GM21390 (cell line): Measurements from ENCODE around the gene TNNI3K.

Experiments used
- ATAC-seq: cut with Tn5 transposase; IDR thresholded peaks from one replicate; pipeline ENCODE4 v1.9.1; 2021; ENCODE audit not compliant: unreplicated experiment

The TNNI3K gene

DNA sequence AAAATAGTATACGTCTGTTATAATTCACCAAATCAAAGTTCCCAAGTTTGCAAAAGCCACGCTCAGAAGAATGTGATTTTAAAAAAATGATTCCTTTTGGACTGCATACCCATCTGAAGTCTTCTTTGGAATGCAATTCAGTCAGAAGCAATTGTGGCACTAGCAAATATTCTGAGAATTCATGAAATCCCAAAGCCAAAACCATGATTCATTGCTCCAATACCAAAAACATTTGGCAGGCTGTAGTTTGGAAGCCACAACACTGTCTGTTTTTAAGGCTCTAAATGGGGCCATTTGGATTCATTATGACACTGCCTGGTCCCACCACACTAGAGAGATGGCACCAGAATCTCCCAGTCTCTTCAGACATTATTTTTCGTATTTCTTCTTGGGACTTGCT lies 299.1 kb downstream of the TNNI3K start:
- ATAC-seq, result no peak

DNA sequence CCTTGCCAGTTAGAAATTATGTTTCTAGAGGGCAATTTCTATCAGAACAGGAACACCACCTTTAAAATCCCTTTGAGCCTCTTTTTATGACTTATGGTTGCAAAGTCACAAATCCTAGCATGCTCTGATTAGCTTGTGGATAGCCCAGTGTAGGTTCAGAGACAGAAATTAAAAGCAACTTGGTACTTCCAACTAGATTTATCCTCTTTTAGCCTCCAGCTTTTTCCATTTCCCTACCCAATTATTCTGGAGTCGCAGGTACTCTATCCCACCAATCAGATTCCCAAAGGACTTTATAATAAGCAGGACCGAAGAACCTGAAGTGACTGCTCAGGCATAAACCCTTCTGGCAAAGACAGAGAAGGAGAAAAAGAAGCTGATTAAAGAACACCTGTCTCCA lies 310.6 kb downstream of the TNNI3K start:
- ATAC-seq, result no peak

DNA sequence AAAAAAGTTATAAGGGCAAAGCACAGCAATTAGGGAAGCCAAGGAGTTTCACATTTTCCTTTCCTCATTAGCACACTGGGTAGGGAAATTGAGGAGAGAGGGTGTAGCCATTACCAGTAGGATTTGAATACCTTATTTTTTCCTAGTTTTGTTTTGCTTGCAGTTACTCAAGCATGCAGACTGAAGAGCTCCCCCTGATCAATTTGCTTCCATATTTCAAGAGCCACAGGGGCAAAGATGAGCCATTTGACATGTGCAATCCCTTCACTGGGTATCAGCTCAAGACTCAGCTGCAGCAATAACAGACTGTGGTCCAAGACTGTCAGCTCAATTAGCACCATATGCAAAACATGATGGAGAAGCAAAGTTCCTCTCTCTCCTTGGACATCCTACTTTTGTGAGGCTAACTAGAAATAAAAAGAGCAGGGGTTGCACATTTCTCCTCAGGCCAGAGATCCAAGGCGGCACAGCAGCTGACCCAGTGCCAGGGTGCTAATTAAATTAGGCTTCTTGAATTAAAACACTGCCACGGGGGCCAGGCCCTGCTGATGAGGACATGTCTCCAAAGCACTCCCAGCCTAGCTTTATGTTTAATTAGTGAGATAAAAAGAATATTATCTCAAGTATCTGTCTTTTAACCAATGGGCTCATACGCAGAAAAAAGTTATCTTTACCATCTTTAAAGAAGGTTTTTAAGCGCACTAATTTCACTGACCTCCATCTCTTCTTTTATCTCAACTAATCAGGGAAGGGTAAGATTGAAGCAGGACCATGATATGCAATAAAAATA lies 314.0 kb downstream of the TNNI3K start:
- no peak for ATAC-seq

DNA sequence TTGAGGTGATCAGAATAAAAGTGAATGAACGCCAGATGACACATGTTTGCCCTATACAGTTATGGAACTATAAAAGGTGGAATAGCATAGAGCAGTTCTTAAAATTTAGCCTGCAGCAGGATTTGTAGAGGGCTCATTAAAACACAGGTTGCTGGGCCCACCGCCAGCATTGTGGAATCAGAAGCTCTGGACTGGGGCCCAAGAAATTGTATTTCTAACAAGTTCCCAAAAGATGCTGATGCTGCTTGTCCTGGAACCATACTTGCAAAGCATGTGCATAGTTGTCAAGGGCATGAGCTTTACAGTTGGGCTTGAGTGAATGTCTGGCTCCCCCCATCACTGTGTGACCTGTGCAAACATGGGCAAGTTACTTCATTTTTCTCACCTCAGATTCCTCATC lies 314.7 kb downstream of the TNNI3K start:
- no peak for ATAC-seq

DNA sequence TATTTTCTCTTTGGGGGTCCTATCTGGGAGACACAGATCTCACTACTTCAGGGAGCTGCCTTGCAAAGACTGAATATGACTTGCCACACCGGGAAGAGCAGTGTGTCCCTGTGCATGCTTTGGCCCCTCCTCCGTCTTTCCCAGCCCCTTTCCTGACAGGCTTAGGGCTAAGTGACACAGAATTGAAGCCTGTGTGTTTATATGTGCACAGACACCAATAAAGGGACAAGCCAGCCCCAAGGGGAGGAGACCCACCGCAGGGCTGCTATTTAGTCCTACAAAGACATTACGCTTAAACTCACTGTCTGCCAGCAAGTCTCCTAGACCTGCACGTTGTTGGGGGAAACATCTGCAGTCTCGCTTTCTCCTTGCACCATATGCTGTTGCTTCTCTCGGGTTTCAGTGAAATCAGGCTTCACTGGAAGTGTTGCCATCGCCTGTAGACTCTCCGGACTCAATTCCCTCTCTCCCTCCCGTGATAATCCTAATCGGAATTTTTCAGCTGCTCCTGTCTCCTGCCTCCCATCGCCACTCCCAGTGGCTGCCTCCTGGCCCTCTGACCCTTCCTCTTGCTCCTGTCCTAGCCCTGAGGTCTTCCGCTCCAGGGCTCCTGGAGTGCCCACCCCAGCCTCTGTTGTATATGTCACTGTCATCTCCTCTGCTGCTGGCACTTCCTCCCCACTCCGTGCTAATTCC lies 335.8 kb downstream of the TNNI3K start:
- ATAC-seq, result no peak

DNA sequence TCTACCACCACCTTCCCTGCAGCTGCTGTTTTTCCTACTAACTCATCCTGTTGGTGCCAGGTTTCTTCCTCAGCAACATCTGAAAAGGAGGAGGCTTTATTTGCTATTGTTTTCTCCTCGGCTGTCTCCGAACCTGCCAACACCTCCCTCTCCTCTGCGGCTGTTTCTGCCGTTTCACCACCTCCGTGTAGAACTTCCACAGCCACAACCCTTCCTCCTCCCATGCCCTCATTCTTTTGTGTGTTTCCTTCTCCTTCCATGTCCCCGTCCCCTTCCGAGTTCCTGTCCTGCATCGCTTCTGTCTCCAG lies 336.3 kb downstream of the TNNI3K start:
- no peak for ATAC-seq

DNA sequence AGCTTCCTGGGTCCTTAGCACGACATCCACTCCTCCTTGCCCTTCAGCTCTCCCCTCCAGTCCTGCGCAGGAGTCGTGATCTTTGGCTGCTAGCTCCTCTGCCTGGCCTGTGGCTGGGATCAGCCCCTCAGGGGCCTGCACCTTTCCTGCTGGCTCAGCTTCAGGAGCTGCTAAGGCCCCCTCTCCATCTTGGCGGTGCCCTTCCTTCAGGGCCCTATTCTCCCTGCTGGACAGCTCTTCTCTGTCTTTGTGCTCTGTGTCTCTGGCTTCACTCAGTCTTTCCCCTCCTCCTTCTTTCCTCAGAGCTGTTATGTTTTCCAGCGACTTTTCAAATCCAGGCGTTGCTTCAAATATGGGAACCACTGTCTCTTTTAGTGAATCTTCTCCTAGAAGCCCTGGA lies 336.7 kb downstream of the TNNI3K start:
- no peak for ATAC-seq

DNA sequence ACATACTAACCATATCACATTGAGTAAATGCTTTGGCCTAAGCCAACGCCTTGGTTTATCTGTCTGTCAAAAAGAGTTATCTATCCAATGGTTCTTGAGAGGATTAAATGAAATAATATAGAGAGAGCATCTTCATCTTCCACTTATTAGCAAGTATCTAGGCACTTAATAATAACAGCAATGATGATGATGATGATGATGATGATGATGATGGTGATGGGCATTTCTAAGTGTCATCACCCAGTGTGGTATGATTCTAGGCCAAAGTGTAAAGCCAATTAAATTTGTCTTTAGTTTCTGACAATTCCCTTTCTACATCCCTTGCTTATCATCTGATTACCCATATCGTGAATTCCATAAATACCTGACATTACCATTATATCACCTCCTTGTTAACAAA lies 342.9 kb downstream of the TNNI3K start:
- ATAC-seq, result no peak

DNA sequence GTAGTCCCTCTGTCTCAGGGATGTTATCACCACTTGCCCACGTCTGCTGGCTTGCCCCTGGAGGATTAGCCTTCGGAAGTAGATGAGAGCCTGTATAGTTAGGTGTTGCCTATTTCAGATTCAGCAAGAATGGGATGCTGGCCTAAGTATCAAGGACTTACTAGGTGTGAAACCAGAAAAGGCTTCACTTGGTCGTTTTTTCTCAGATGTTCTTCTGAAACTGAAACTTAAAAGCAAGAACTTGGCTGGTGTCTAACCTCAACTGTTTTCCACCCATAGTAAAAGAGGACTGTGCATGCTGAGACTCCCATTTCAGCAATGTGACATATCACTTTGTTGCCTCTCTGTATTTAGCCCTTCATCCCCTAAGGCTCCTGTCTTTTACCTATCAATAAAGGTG lies 344.2 kb downstream of the TNNI3K start:
- ATAC-seq, result peak; percentile 99

DNA sequence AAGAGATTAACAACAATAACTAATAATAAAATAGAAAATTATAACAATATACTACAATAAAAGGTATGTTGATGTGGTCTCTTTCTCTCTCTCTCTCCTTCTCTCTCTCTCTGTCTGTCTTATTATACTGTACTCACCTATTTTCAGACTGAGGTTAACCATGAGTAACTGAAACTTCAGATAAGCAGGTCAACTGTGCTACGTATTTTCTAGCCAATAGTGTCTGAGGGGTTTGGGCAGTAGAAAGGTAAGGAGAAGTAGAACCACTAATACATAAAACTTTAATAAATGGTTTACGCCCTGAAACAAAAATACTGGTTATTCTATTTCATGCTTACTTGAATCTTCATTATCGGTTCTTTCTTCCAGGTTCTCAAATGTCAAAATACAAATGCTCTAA lies 348.2 kb downstream of the TNNI3K start:
- ATAC-seq, result no peak

DNA sequence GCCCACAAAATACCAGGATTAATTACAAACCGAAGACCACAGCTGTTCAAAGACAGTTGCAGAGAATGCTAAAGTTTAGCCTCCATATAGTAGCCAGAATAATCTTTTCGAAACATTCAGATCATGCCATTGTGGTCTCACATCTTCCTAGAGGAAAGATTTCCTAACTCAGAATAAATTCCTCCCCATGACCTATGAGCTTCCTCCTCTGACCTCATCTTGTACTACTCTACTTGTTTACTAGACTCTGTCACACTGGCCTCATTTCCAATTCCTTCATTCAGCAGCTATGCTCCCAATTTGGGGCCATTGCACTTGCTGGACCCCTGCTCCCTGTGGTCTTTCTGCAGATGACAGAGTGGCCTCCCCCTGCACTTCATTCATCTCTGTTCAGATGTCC lies 349.0 kb downstream of the TNNI3K start:
- no peak for ATAC-seq

DNA sequence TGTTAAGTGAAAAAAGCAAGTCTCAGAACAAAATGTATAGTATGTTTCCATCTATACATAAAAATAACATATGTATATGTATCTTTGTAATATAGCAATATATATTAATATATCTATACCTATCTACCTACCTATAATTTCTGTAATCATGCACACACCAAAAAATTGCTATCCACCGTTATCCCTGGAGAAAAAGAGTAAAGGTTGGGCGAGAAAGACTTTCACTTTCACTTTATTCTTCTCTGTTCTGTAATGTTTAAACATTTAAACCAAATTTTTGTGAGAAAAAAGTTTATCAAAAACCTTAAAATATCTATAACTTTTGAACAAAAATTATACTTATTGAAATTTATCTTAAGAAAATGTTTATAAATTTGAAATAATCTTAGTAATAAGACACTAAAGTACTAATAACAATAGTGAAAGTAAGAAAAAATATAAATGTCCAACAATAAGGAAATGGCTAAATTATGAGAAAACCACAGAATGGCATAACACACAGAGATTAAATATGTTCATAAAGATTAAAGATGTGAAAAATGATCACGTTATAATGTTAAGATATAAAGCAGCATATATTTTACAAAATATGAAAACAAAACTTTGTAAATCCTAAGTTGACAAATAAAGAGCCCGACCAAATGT lies 351.2 kb downstream of the TNNI3K start:
- no peak for ATAC-seq

DNA sequence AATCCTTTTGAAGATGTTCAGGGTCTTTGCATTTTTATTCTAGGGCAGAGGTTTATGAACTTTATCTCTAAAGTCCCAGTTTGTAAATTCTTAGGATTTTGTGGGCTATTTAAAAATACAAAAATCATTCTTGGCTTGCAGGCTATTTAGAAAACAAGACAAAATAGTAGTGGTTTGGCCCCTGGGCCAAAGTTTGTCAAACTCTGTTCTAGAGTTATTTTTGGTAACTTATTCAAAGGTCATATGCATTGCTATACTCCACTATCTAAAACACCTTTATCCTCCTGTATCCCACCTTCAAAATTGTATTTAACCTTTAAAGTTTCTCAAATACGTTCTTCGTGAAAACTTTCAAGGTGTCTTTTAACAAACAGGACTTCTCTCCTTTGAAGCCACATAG lies 352.7 kb downstream of the TNNI3K start:
- no peak for ATAC-seq

DNA sequence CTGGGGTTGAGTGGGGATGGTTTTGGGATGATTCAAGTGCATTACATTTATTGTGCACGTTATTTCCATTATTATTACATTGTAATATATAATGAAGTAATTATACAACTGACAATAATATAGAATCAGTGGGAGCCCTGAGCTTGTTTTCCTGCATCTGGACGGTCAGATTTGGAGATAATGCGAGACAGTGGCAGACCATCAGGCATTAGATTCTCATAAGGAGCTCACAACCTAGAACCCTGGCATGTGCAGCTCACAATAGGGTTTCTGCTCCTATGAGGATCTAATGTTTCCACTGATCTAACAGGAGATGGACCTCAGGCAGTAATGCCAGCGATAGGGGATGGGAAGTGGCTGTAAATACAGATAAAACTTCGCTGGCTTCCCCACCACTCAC lies 355.1 kb downstream of the TNNI3K start:
- no peak for ATAC-seq

DNA sequence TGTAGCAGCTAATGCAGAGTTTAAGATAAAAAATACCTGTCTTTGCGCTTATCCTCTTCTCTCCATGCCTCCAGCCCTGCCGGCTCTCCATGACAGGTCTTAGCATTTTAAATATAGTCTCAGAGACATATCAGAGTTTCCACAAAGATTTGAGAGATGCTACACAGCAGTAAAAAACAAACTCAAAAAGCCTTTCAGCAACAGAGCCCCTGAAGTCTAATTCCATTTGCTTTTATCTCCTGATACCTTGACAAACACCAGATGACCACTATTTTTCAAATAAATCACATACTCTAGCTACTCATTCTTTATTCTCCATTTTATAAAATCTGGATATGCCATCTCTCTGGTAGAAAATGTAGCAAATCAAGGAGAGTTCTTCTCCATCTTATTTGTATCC lies 356.8 kb downstream of the TNNI3K start:
- no peak for ATAC-seq

DNA sequence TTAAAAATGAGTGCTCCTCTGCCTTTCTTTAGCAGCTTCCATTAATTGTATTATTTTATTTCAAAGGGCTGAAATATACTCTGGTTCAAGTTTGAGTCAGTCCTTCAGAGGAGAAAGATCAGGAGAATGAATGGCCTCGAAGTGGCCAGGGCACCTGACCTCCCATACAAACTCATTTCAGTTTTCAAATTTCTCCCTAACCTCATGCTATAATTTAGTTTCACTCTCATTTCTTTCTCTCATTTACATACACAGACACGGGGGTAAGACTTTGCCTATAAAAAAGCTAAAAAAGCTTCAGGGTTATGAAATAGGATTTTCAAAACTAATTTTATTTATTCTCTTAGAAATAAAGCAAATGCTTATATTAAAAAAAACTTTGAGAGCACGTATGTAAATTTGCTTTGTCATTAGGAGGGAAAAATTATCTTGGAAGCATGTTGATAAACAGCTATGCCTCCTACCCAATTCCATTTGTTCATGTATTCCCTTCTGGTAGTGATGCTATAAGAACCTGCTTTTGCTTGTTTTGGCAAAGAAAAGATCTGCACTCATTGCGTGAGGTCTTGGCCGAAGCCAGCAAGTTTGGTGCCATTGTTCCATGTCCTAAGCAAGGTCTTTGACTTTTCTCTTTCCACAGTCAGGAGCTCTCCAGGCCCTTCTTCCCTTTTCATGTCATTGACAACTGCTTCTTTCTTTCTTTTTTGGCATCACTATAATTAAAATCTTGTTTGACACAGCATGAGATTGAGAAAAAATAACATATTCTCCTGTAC lies 357.6 kb downstream of the TNNI3K start:
- ATAC-seq, result peak; percentile 72
